HepG2 (cell line): ENCODE measurements around the gene ELP1. TPM values are rescaled to one million over a fixed set of nuclear protein-coding genes. Genes with fewer than 3 reads are reported as not detected.

ENCODE experiments used
- BRCA1 ChIP-seq: sonication (generic); formaldehyde crosslinking; IDR thresholded peaks from 2 replicates; pipeline ENCODE4 v1.4.0; 2020; ENCODE audit warnings: missing genetic modification reagents
- EED ChIP-seq: sonication (generic); formaldehyde crosslinking; IDR thresholded peaks from 2 replicates; pipeline ENCODE4 v1.5.0; 2020; ENCODE audit warnings: mild to moderate bottlenecking, missing genetic modification reagents
- ERF ChIP-seq: IDR thresholded peaks from 2 replicates; pipeline ENCODE4 v1.6.1; 2018; ENCODE audit warnings: missing biosample characterization, missing genetic modification reagents
- GATAD2A ChIP-seq: IDR thresholded peaks from 2 replicates; pipeline ENCODE4 v1.6.1; 2016
- KDM3A ChIP-seq: IDR thresholded peaks from 2 replicates; pipeline ENCODE4 v1.6.1; 2018; ENCODE audit warnings: low read depth, missing compliant biosample characterization
- NR2F2 ChIP-seq: IDR thresholded peaks from 2 replicates; pipeline ENCODE4 v1.6.1; 2012; ENCODE audit warnings: low read depth, inconsistent platforms, borderline replicate concordance
- PLRG1 ChIP-seq: fragments of 450-650 bp; conservative IDR thresholded peaks from 2 replicates; pipeline ENCODE4 v1.6.1; 2016
- POLR2G ChIP-seq: fragments of 200-400 bp; formaldehyde crosslinking; IDR thresholded peaks from 2 replicates; pipeline ENCODE4 v1.6.1; 2018; ENCODE audit warnings: mild to moderate bottlenecking, low read depth, low read length, moderate library complexity
- RCOR2 ChIP-seq: IDR thresholded peaks from 2 replicates; pipeline ENCODE4 v1.6.1; 2016; ENCODE audit warnings: missing biosample characterization, missing genetic modification reagents
- REPIN1 ChIP-seq: sonication (generic); formaldehyde crosslinking; IDR thresholded peaks from 2 replicates; pipeline ENCODE4 v1.8.0; 2022; ENCODE audit warnings: missing genetic modification reagents, low read depth, mild to moderate bottlenecking, borderline replicate concordance
- TRIM24 ChIP-seq: sonication (generic); formaldehyde crosslinking; IDR thresholded peaks from 2 replicates; pipeline ENCODE4 v1.8.0; 2022; ENCODE audit warnings: mild to moderate bottlenecking, missing genetic modification reagents
- ZBTB42 ChIP-seq: sonication (generic); formaldehyde crosslinking; IDR thresholded peaks from 2 replicates; pipeline ENCODE4 v1.5.0; 2020; ENCODE audit warnings: mild to moderate bottlenecking, missing genetic modification reagents
- ZKSCAN1 ChIP-seq: fragments of 150-350 bp; IDR thresholded peaks from 2 replicates; pipeline ENCODE4 v1.6.1; 2014; ENCODE audit warnings: low read length
- ZNF253 ChIP-seq: sonication (generic); formaldehyde crosslinking; IDR thresholded peaks from 2 replicates; pipeline ENCODE4 v1.8.0; 2022; ENCODE audit warnings: mild to moderate bottlenecking, missing genetic modification reagents, borderline replicate concordance
- ZNF335 ChIP-seq: sonication (generic); formaldehyde crosslinking; IDR thresholded peaks from 2 replicates; pipeline ENCODE4 v1.4.0; 2020; ENCODE audit warnings: missing genetic modification reagents
- ZNF407 ChIP-seq: sonication (generic); formaldehyde crosslinking; IDR thresholded peaks from one replicate; pipeline ENCODE4 v1.5.1; 2020; ENCODE audit warnings: mild to moderate bottlenecking, missing genetic modification reagents; ENCODE audit errors: not compliant biosample characterization
- ZNF557 ChIP-seq: sonication (generic); formaldehyde crosslinking; IDR thresholded peaks from 2 replicates; pipeline ENCODE4 v1.4.0; 2020; ENCODE audit warnings: missing genetic modification reagents
- ZNF570 ChIP-seq: sonication (generic); formaldehyde crosslinking; IDR thresholded peaks from 2 replicates; pipeline ENCODE4 v1.4.0; 2020; ENCODE audit warnings: mild to moderate bottlenecking, missing genetic modification reagents, borderline replicate concordance
- ZNF615 ChIP-seq: sonication (generic); formaldehyde crosslinking; IDR thresholded peaks from 2 replicates; pipeline ENCODE4 v1.5.0; 2020; ENCODE audit warnings: mild to moderate bottlenecking, missing genetic modification reagents, borderline replicate concordance
- ZNF616 ChIP-seq: sonication (generic); formaldehyde crosslinking; IDR thresholded peaks from 2 replicates; pipeline ENCODE4 v1.5.0; 2020; ENCODE audit warnings: low read depth, mild to moderate bottlenecking, missing genetic modification reagents
- ZNF773 ChIP-seq: sonication (generic); formaldehyde crosslinking; IDR thresholded peaks from 2 replicates; pipeline ENCODE4 v1.4.0; 2020; ENCODE audit warnings: missing genetic modification reagents, borderline replicate concordance
- ZNF782 ChIP-seq: sonication (generic); formaldehyde crosslinking; IDR thresholded peaks from 2 replicates; pipeline ENCODE4 v1.4.0; 2020; ENCODE audit warnings: missing genetic modification reagents, mild to moderate bottlenecking, borderline replicate concordance
- ZNF879 ChIP-seq: sonication (generic); formaldehyde crosslinking; IDR thresholded peaks from 2 replicates; pipeline ENCODE4 v1.8.1; 2023; ENCODE audit warnings: missing genetic modification reagents
- polyA plus RNA-seq, 8 experiments: library from polyadenylated mRNA; depleted of rRNA in 3 of 8; stranded (reverse) in 7 of 8; unstranded in 1 of 8; fragments of >200 nt; fragmentation: Illumina TruSeq in 4 of 8; extraction: Trizol in 4 of 8; gene quantifications; 2 replicates each; pipeline versions ENCODE4 v1.2.1 to v1.2.3, GENCODE V29; 2011 to 2016; ENCODE audit warnings: low read depth in 4 of 8, missing spikeins in 1 of 8, mixed read lengths in 1 of 8; ENCODE audit not compliant: insufficient read depth in 1 of 8
- total RNA-seq, 5 experiments: library from RNA; depleted of rRNA; stranded (reverse); fragments of >200 nt; fragmentation: Illumina TruSeq; extraction: Trizol; gene quantifications; 2 replicates each; pipeline ENCODE4 v1.2.3, GENCODE V29; 2016; ENCODE audit warnings: low read depth in 1 of 5
- TF ChIP-seq, protein P1 (sequence below): sonication (generic); formaldehyde crosslinking; IDR thresholded peaks from 2 replicates; pipeline ENCODE4 v1.4.0; 2020; ENCODE audit warnings: missing genetic modification reagents, low read depth, mild to moderate bottlenecking, borderline replicate concordance

Gene ELP1
- total and polyA plus RNA-seq, 2 of the 13 experiments (the other 11 are each of a cell fraction or from before 2014, with no cell fraction given) = 157 to 275 TPM

DNA sequence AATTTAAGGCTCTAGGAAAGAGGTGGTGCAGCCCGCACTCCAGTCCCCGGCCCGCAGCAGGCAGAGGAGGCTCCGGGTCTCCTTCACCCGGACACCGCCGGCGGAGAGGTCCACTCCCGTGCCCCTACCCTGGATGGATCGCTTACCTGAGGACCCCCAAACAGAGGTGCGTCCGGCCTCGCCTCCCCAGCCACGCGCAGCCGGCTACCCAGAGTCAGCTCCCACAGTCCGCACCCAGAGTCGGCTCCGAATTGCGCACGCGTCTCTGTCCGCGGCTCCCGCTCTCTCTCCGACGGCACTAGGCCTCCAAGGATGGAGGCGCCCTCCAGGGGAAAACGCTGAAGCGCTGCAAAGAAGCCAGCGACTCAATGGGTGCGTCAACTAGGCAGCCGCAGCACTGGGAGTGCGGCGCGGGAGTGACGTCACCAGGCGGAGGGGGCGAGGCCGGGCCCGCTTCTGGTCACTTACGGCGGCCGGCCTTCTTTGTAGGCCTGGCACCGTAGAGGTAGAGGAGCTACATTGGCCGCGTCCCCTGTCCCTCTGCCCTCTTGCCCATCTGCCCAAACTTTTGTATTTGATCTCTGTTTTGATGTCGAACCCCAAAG, at the start of gene ELP1 (continued):
- TF ChIP-seq ZNF615 (CRISPR knock-in tag) (no peak), ZNF570 (CRISPR knock-in tag) (no peak), REPIN1 (CRISPR knock-in tag) (peak; percentile 19; the same call in 1 of the 2 replicates), ZNF879 (CRISPR knock-in tag) (0 out of 2 replicates have a peak, but pooled peaks have one; percentile 53), ZBTB42 (no peak), PLRG1 (no peak), BRCA1 (CRISPR knock-in tag) (no peak; the same call in 1 of the 2 replicates), GATAD2A (peak; percentile 69; the same call in 1 of the 2 replicates), ERF (CRISPR knock-in tag) (peak; percentile 77; the same call in 1 of the 2 replicates), TRIM24 (CRISPR knock-in tag) (no peak), ZNF557 (peak; percentile 57; the same call in 1 of the 2 replicates), ZNF407 (CRISPR knock-in tag) (peak; percentile 84), ZNF335 (CRISPR knock-in tag) (no peak), ZKSCAN1 (no peak), ZNF253 (CRISPR knock-in tag) (no peak), EED (no peak), RCOR2 (CRISPR knock-in tag) (no peak; the same call in 1 of the 2 replicates), ZNF782 (CRISPR knock-in tag) (no peak), POLR2G (peak; percentile 83), KDM3A (no peak), ZNF616 (CRISPR knock-in tag) (no peak), ZNF773 (CRISPR knock-in tag) (no peak), NR2F2 (no peak; the same call in 1 of the 2 replicates)
- TF ChIP-seq, protein P1, sequence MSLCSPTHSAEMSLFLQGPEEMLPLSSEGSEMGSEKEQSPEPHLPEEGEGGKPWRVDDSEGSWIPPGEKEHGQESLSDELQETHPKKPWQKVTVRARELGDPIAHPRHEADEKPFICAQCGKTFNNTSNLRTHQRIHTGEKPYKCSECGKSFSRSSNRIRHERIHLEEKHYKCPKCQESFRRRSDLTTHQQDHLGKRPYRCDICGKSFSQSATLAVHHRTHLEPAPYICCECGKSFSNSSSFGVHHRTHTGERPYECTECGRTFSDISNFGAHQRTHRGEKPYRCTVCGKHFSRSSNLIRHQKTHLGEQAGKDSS (CRISPR knock-in tag) = peak; percentile 88
